ENCODE data around the gene CFAP45.

CFAP45 gene

GRCh38 chr1:159835862-159836525, 64.0 kb downstream of the CFAP45 start:
- CTCF ChIA-PET = interaction anchor here (0.8 to 12.8 kb wide), 7 partner anchors 9 to 171 kb away, joined by 3 to 143 read pairs (median 6); partner anchors contain the start of gene FCRL6
- no peak for DNase-seq (ENCODE audit: low read depth, low spot score)
- no peak for TF ChIP-seq CTCF (IDR thresholded peaks at IDR 0.05; ENCODE audit: insufficient read depth, low read length, missing control alignments)
- POLR2A ChIA-PET = no interaction called here
- H3K4me3 ChIP-seq (ENCODE audit: low read depth, low read length) = no peak overlapping the region

- no peak for DNase-seq (ENCODE audit: low read depth, low spot score)
- POLR2A ChIA-PET = no interaction called here
- no peak for TF ChIP-seq CTCF (IDR thresholded peaks at IDR 0.05; ENCODE audit: insufficient read depth, low read length, missing control alignments)
- no peak overlapping the region for H3K4me3 ChIP-seq (ENCODE audit: low read depth, low read length)
- CTCF ChIA-PET = interaction anchor here (1.8 to 20.4 kb wide), 3 partner anchors 34 to 55 kb away, joined by 30 to 207 read pairs (median 143); partner anchors contain the start of gene FCRL6
These were observed 64.6 kb downstream of the CFAP45 start for GRCh38 chr1:159835356-159835755.

GRCh38 chr1:159832309-159832708, 67.7 kb downstream of the CFAP45 start:
- CTCF ChIA-PET = interaction anchor here (1.2 to 20.4 kb wide), 6 partner anchors 9 to 173 kb away, joined by 3 to 207 read pairs (median 32); partner anchors contain the start of gene FCRL6
- POLR2A ChIA-PET = interaction anchor here (0.6 to 1.4 kb wide), 2 partner anchors 22 to 700 kb away, joined by 3 read pairs; no protein-coding TSS in a partner anchor
- no peak for DNase-seq (ENCODE audit: low read depth, low spot score)
- no peak for TF ChIP-seq CTCF (IDR thresholded peaks at IDR 0.05; ENCODE audit: insufficient read depth, low read length, missing control alignments)
- no peak overlapping the region for H3K4me3 ChIP-seq (ENCODE audit: low read depth, low read length)

- TF ChIP-seq CTCF (IDR thresholded peaks at IDR 0.05; ENCODE audit: insufficient read depth, low read length, missing control alignments) = no peak
- no peak for DNase-seq (ENCODE audit: low read depth, low spot score)
- POLR2A ChIA-PET = no interaction called here
- H3K4me3 ChIP-seq (ENCODE audit: low read depth, low read length) = no peak overlapping the region
- CTCF ChIA-PET = interaction anchor here (1.1 to 20.4 kb wide), 8 partner anchors 10 to 176 kb away, joined by 3 to 207 read pairs (median 8); partner anchors contain the start of gene FCRL6
These were observed 68.4 kb downstream of the CFAP45 start for GRCh38 chr1:159831412-159832141.

GRCh38 chr1:159830722-159831121, 69.2 kb downstream of the CFAP45 start:
- TF ChIP-seq CTCF (IDR thresholded peaks at IDR 0.05; ENCODE audit: insufficient read depth, low read length, missing control alignments) = no peak
- ChIA-PET POLR2A (no interaction called here), CTCF (interaction anchor here (1.1 to 20.4 kb wide), 7 partner anchors 10 to 177 kb away, joined by 3 to 207 read pairs (median 10); partner anchors contain the start of gene FCRL6)
- H3K4me3 ChIP-seq (ENCODE audit: low read depth, low read length) = no peak overlapping the region
- no peak for DNase-seq (ENCODE audit: low read depth, low spot score)

All from AG04449 (cell line).